WI38 (cell line): Measurements from ENCODE around the gene DHRSX.

ENCODE experiments used
- H3K4me3 ChIP-seq: 2 replicates; pipeline ENCODE4 v1.5.1; 2011; ENCODE audit warnings: low read depth, mild to moderate bottlenecking, control low read depth, low read length
- CTCF ChIP-seq: IDR thresholded peaks from 2 replicates; pipeline ENCODE4 v1.5.1; 2012; ENCODE audit warnings: low read depth, mild to moderate bottlenecking, control low read depth, low read length

DHRSX gene

GRCh38 chrX:2500803-2501558 is at the start of gene DHRSX, which contains the start of gene ZBED1:
Gene DHRSX, minus strand, starts transcription at chrX:2500976. Its CDS starts 51 bp downstream, at chrX:2500925.
Gene ZBED1, minus strand, starts transcription at chrX:2500976. Its CDS starts 10,257 bp downstream, at chrX:2490719.
- no peak for TF ChIP-seq CTCF
- H3K4me3 ChIP-seq: peak within 1 kb of the TSS; percentile 82

- H3K4me3 ChIP-seq: no peak overlapping the region
- no peak for TF ChIP-seq CTCF
Observed at GRCh38 chrX:2549876-2550275, 49.1 kb upstream of the DHRSX start.

GRCh38 chrX:2548711-2549423 is 48.1 kb upstream of the DHRSX start:
- no peak overlapping the region; the same call in 1 of the 2 replicates for H3K4me3 ChIP-seq
- no peak for TF ChIP-seq CTCF

GRCh38 chrX:2547736-2548135 is 47.0 kb upstream of the DHRSX start:
- no peak overlapping the region for H3K4me3 ChIP-seq
- TF ChIP-seq CTCF: no peak

- TF ChIP-seq CTCF: no peak
- H3K4me3 ChIP-seq: no peak overlapping the region
Observed at GRCh38 chrX:2546496-2546895, 45.7 kb upstream of the DHRSX start.

- H3K4me3 ChIP-seq: no peak overlapping the region
- no peak for TF ChIP-seq CTCF
Observed at GRCh38 chrX:2545144-2545543, 44.4 kb upstream of the DHRSX start.
